ENCODE measurements around the gene CFLAR. TPM values are rescaled to one million over a fixed set of nuclear protein-coding genes. Genes with fewer than 3 reads are reported as not detected.
A peak's percentile ranks its signal among the peaks of the same experiment; 100 is the strongest.

Gene CFLAR
- 5.7 TPM for polyA plus RNA-seq (2013, experiment 1 of 2)
- polyA plus RNA-seq (2013, experiment 2 of 2), result 8.0 TPM

DNA sequence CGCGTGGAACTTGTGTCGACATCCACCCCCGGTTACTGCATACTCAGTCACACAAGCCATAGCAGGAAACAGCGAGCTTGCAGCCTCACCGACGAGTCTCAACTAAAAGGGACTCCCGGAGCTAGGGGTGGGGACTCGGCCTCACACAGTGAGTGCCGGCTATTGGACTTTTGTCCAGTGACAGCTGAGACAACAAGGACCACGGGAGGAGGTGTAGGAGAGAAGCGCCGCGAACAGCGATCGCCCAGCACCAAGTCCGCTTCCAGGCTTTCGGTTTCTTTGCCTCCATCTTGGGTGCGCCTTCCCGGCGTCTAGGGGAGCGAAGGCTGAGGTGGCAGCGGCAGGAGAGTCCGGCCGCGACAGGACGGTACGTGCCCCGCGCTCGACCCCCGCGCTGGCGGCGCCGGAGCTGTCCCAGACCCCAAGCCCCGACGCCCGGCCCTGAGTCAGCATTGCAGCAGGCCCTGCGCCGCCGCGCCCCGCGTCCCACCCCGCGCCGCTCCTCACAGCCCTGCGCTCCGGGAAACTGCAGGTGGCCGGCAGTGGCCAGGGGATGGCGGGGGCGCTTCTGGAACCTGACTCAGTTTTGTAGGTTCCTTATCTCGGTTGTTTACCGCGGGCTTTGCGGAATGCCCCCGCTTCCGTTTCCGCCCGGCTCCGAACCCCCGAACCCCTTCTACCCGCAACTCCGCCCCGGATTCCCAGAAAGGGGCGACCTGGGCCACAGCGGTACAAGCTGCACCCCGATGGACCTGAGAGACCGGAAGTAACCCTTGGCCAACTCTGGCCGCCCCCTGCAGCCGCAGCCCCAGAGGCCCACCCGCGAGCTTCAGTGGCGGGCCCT, at the start of gene CFLAR:
Gene CFLAR (plus strand): TSS at position 50 of the 844 bp plus-strand sequence. CDS start 13,702 bp downstream, outside the sequence.
- peaks cover 13% of the 10 kb centered on the region for H3K4me1 ChIP-seq (ENCODE audit: insufficient read depth, low read length)
- H3K36me3 ChIP-seq (ENCODE audit: insufficient read depth, low read length), result no peaks in the 10 kb centered on the region
- H3K9ac ChIP-seq (ENCODE audit: low read depth, low read length), result peak within 1 kb of the TSS; percentile 72
- no peaks in the 10 kb centered on the region for H3K27me3 ChIP-seq (ENCODE audit: insufficient read depth, low read length)
- peak within 1 kb of the TSS; percentile 72 for H3K27ac ChIP-seq (ENCODE audit: low read depth, low read length)
- no peaks in the 10 kb centered on the region for H3K9me3 ChIP-seq (ENCODE audit: insufficient read depth, low read depth, low read length)
- peak within 1 kb of the TSS; percentile 66 for H3K4me3 ChIP-seq (ENCODE audit: low read length)
- 54% methylated on average over 75 of the region's 75 CpGs for WGBS

GRCh38 chr2:201070948-201071478, 45.0 kb upstream of the CFLAR start:
- peak overlapping the region; percentile 86 for H3K4me3 ChIP-seq (ENCODE audit: low read length)
- no peak overlapping the region for H3K27ac ChIP-seq (ENCODE audit: low read depth, low read length)
- H3K9ac ChIP-seq (ENCODE audit: low read depth, low read length), result peak overlapping the region; percentile 85
- no peaks in the 10 kb centered on the region for H3K9me3 ChIP-seq (ENCODE audit: insufficient read depth, low read depth, low read length)
- WGBS, result 2% methylated on average over 21 of the region's 21 CpGs
- H3K36me3 ChIP-seq (ENCODE audit: insufficient read depth, low read length), result no peaks in the 10 kb centered on the region
- peaks cover 3% of the 10 kb centered on the region; the same call in 1 of the 2 replicates for H3K4me1 ChIP-seq (ENCODE audit: insufficient read depth, low read length)
- H3K27me3 ChIP-seq (ENCODE audit: insufficient read depth, low read length), result no peaks in the 10 kb centered on the region

- Histone ChIP-seq H3K9ac (ENCODE audit: low read depth, low read length) (peak within 1 kb of the TSS; percentile 85), H3K27me3 (ENCODE audit: insufficient read depth, low read length) (no peaks in the 10 kb centered on the region), H3K9me3 (ENCODE audit: insufficient read depth, low read depth, low read length) (no peaks in the 10 kb centered on the region), H3K36me3 (ENCODE audit: insufficient read depth, low read length) (no peaks in the 10 kb centered on the region), H3K4me1 (ENCODE audit: insufficient read depth, low read length) (peaks cover 3% of the 10 kb centered on the region; the same call in 1 of the 2 replicates), H3K4me3 (ENCODE audit: low read length) (peak within 1 kb of the TSS; percentile 86), H3K27ac (ENCODE audit: low read depth, low read length) (peak within 1 kb of the TSS; percentile 87)
- WGBS, result 0% methylated on average over 34 of the region's 34 CpGs
Measured at GRCh38 chr2:201071479-201072200, 44.3 kb upstream of the CFLAR start, which contains the start of the genes HYCC2 and NDUFB3. Gene HYCC2, minus strand, starts transcription at chr2:201071671. Its CDS starts 47,662 bp downstream, at chr2:201024009. Gene NDUFB3, plus strand, starts transcription at chr2:201072001. Its CDS starts 6,882 bp downstream, at chr2:201078883.

GRCh38 chr2:201072201-201072530, 43.8 kb upstream of the CFLAR start:
- H3K9ac ChIP-seq (ENCODE audit: low read depth, low read length), result peak overlapping the region; percentile 85
- no peaks in the 10 kb centered on the region for H3K9me3 ChIP-seq (ENCODE audit: insufficient read depth, low read depth, low read length)
- WGBS, result 5% methylated on average over 3 of the region's 5 CpGs
- no peaks in the 10 kb centered on the region for H3K27me3 ChIP-seq (ENCODE audit: insufficient read depth, low read length)
- H3K36me3 ChIP-seq (ENCODE audit: insufficient read depth, low read length), result no peaks in the 10 kb centered on the region
- peak overlapping the region; percentile 86 for H3K4me3 ChIP-seq (ENCODE audit: low read length)
- H3K27ac ChIP-seq (ENCODE audit: low read depth, low read length), result peak overlapping the region; percentile 87; the same call in 1 of the 2 replicates
- peaks cover 3% of the 10 kb centered on the region; the same call in 1 of the 2 replicates for H3K4me1 ChIP-seq (ENCODE audit: insufficient read depth, low read length)

DNA sequence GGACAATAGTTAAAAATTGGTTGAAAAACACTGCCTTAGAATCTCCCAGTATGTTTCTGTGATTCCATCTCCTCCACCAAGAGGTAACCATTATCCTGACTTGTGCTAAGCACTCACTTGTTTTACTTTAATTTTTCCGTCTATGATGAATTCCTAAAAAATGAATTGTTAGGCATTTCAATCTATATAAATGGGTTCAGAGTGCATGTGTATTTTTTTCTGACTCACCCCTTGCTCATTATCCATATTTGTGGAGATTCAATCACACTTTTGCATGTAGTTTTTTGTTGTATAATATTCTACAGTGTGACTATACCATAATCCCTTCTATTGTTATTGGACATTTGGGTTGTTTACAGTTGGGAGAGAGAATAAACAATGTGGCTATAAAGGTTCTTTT, 42.9 kb upstream of the CFLAR start:
- Histone ChIP-seq H3K27ac (ENCODE audit: low read depth, low read length) (no peak overlapping the region), H3K4me1 (ENCODE audit: insufficient read depth, low read length) (peaks cover 3% of the 10 kb centered on the region; the same call in 1 of the 2 replicates), H3K4me3 (ENCODE audit: low read length) (peak overlapping the region; percentile 86), H3K9ac (ENCODE audit: low read depth, low read length) (no peak overlapping the region), H3K27me3 (ENCODE audit: insufficient read depth, low read length) (no peaks in the 10 kb centered on the region), H3K36me3 (ENCODE audit: insufficient read depth, low read length) (no peaks in the 10 kb centered on the region), H3K9me3 (ENCODE audit: insufficient read depth, low read depth, low read length) (no peaks in the 10 kb centered on the region)
- 100% methylated on average over 1 of the region's 1 CpG for WGBS

- Histone ChIP-seq H3K9me3 (ENCODE audit: insufficient read depth, low read depth, low read length) (no peaks in the 10 kb centered on the region), H3K27me3 (ENCODE audit: insufficient read depth, low read length) (no peaks in the 10 kb centered on the region), H3K27ac (ENCODE audit: low read depth, low read length) (no peak overlapping the region), H3K4me3 (ENCODE audit: low read length) (no peak overlapping the region), H3K4me1 (ENCODE audit: insufficient read depth, low read length) (peaks cover 3% of the 10 kb centered on the region; the same call in 1 of the 2 replicates), H3K36me3 (ENCODE audit: insufficient read depth, low read length) (peaks cover 15% of the 10 kb centered on the region), H3K9ac (ENCODE audit: low read depth, low read length) (no peak overlapping the region)
- WGBS, result 95% methylated on average over 7 of the region's 7 CpGs
Measured at GRCh38 chr2:201074996-201075395, 41.0 kb upstream of the CFLAR start.

GRCh38 chr2:201084863-201085262, 31.1 kb upstream of the CFLAR start:
- Histone ChIP-seq H3K4me1 (ENCODE audit: insufficient read depth, low read length) (no peaks in the 10 kb centered on the region), H3K4me3 (ENCODE audit: low read length) (no peak overlapping the region), H3K27me3 (ENCODE audit: insufficient read depth, low read length) (no peaks in the 10 kb centered on the region), H3K36me3 (ENCODE audit: insufficient read depth, low read length) (peaks cover 33% of the 10 kb centered on the region), H3K9ac (ENCODE audit: low read depth, low read length) (no peak overlapping the region), H3K27ac (ENCODE audit: low read depth, low read length) (no peak overlapping the region), H3K9me3 (ENCODE audit: insufficient read depth, low read depth, low read length) (no peaks in the 10 kb centered on the region)
- 91% methylated on average over 2 of the region's 2 CpGs for WGBS

GRCh38 chr2:201090574-201090973, 25.4 kb upstream of the CFLAR start:
- 92% methylated on average over 4 of the region's 4 CpGs for WGBS
- no peak overlapping the region for H3K27ac ChIP-seq (ENCODE audit: low read depth, low read length)
- H3K4me1 ChIP-seq (ENCODE audit: insufficient read depth, low read length), result no peaks in the 10 kb centered on the region
- no peak overlapping the region for H3K4me3 ChIP-seq (ENCODE audit: low read length)
- no peaks in the 10 kb centered on the region for H3K9me3 ChIP-seq (ENCODE audit: insufficient read depth, low read depth, low read length)
- H3K27me3 ChIP-seq (ENCODE audit: insufficient read depth, low read length), result no peaks in the 10 kb centered on the region
- peaks cover 3% of the 10 kb centered on the region; the same call in 1 of the 2 replicates for H3K36me3 ChIP-seq (ENCODE audit: insufficient read depth, low read length)
- no peak overlapping the region for H3K9ac ChIP-seq (ENCODE audit: low read depth, low read length)

GRCh38 chr2:201093573-201093972, 22.4 kb upstream of the CFLAR start:
- WGBS, result 95% methylated on average over 5 of the region's 5 CpGs
- H3K4me3 ChIP-seq (ENCODE audit: low read length), result no peak overlapping the region
- H3K4me1 ChIP-seq (ENCODE audit: insufficient read depth, low read length), result no peaks in the 10 kb centered on the region
- no peaks in the 10 kb centered on the region for H3K27me3 ChIP-seq (ENCODE audit: insufficient read depth, low read length)
- H3K27ac ChIP-seq (ENCODE audit: low read depth, low read length), result no peak overlapping the region
- H3K9me3 ChIP-seq (ENCODE audit: insufficient read depth, low read depth, low read length), result no peaks in the 10 kb centered on the region
- no peaks in the 10 kb centered on the region for H3K36me3 ChIP-seq (ENCODE audit: insufficient read depth, low read length)
- no peak overlapping the region for H3K9ac ChIP-seq (ENCODE audit: low read depth, low read length)

GRCh38 chr2:201100497-201100896, 15.5 kb upstream of the CFLAR start:
- H3K27ac ChIP-seq (ENCODE audit: low read depth, low read length), result no peak overlapping the region
- no peaks in the 10 kb centered on the region for H3K36me3 ChIP-seq (ENCODE audit: insufficient read depth, low read length)
- no peaks in the 10 kb centered on the region for H3K9me3 ChIP-seq (ENCODE audit: insufficient read depth, low read depth, low read length)
- no peaks in the 10 kb centered on the region for H3K27me3 ChIP-seq (ENCODE audit: insufficient read depth, low read length)
- WGBS, result 92% methylated on average over 3 of the region's 3 CpGs
- no peak overlapping the region for H3K4me3 ChIP-seq (ENCODE audit: low read length)
- H3K4me1 ChIP-seq (ENCODE audit: insufficient read depth, low read length), result no peaks in the 10 kb centered on the region
- H3K9ac ChIP-seq (ENCODE audit: low read depth, low read length), result no peak overlapping the region

GRCh38 chr2:201105759-201106158, 10.2 kb upstream of the CFLAR start:
- Histone ChIP-seq H3K4me3 (ENCODE audit: low read length) (no peak overlapping the region), H3K27me3 (ENCODE audit: insufficient read depth, low read length) (no peaks in the 10 kb centered on the region), H3K9me3 (ENCODE audit: insufficient read depth, low read depth, low read length) (no peaks in the 10 kb centered on the region), H3K4me1 (ENCODE audit: insufficient read depth, low read length) (no peaks in the 10 kb centered on the region), H3K9ac (ENCODE audit: low read depth, low read length) (no peak overlapping the region), H3K36me3 (ENCODE audit: insufficient read depth, low read length) (no peaks in the 10 kb centered on the region), H3K27ac (ENCODE audit: low read depth, low read length) (no peak overlapping the region)
- 94% methylated on average over 1 of the region's 1 CpG for WGBS

Measured in HUES64 (cell line).